Natural killer cell (primary cell): ENCODE measurements around the gene PRSS22. TPM values are rescaled to one million over a fixed set of nuclear protein-coding genes. Genes with fewer than 3 reads are reported as not detected.

Experiments
- ATAC-seq, 3 donors: fragments of 150-1000 bp in 2 of 3; fragments of 200-7000 bp in 1 of 3; cut with Tn5 transposase; 1 replicate in 1 of 3; 2 replicates in 2 of 3; pipeline ENCODE4 v1.10.0; 2021; ENCODE audit warnings: mild to moderate bottlenecking in 2 of 3, moderate library complexity in 2 of 3
- DNase-seq, 2 donors: peaks; one replicate each; pipeline versions ENCODE4 v3.0.0 to v3.0.0-alpha.2; 2013 to 2021; ENCODE audit warnings: mixed read lengths in 1 of 2
- H3K27ac ChIP-seq: one replicate; pipeline ENCODE4 v1.5.1; 2013; ENCODE audit warnings: mild to moderate bottlenecking, low read length
- H3K27me3 ChIP-seq: one replicate; pipeline ENCODE4 v1.6.1; 2013; ENCODE audit warnings: low read length; ENCODE audit not compliant: control insufficient read depth, insufficient read depth
- H3K36me3 ChIP-seq: one replicate; pipeline ENCODE4 v1.6.1; 2013; ENCODE audit warnings: low read length; ENCODE audit not compliant: control insufficient read depth, insufficient read depth
- H3K4me1 ChIP-seq: one replicate; pipeline ENCODE4 v1.6.1; 2013; ENCODE audit warnings: low read length; ENCODE audit not compliant: control insufficient read depth, insufficient read depth
- H3K4me3 ChIP-seq: one replicate; pipeline ENCODE4 v1.5.1; 2013; ENCODE audit warnings: low read length
- H3K9me3 ChIP-seq: one replicate; pipeline ENCODE4 v1.6.1; 2013; ENCODE audit warnings: low read length; ENCODE audit not compliant: control insufficient read depth, insufficient read depth
- H3K27ac Mint-ChIP-seq, 2 donors: one replicate each; pipeline ENCODE4 v1.8.0; 2022; ENCODE audit warnings: mild to moderate bottlenecking in 2 of 2, mixed read lengths in 2 of 2, moderate library complexity in 1 of 2
- H3K27me3 Mint-ChIP-seq, 2 donors: one replicate each; pipeline ENCODE4 v1.8.0; 2022; ENCODE audit warnings: low read depth in 2 of 2, mixed read lengths in 2 of 2
- H3K36me3 Mint-ChIP-seq: one replicate; pipeline ENCODE4 v1.8.0; 2022; ENCODE audit warnings: mixed read lengths
- H3K4me1 Mint-ChIP-seq, 2 donors: one replicate each; pipeline ENCODE4 v1.8.0; 2022; ENCODE audit warnings: mixed read lengths in 2 of 2
- H3K4me3 Mint-ChIP-seq: one replicate; pipeline ENCODE4 v1.8.0; 2022; ENCODE audit warnings: mild to moderate bottlenecking, moderate library complexity, mixed read lengths
- H3K9me3 Mint-ChIP-seq, 2 donors: one replicate each; pipeline ENCODE4 v1.8.0; 2022; ENCODE audit warnings: mixed read lengths in 2 of 2
- WGBS: methylation state at CpG from one replicate; pipeline ENCODE4 v1.1.7; 2013; ENCODE audit warnings: missing lambda C conversion rate; ENCODE audit not compliant: insufficient coverage; 5-methylcytosine and 5-hydroxymethylcytosine counted together
- intact Hi-C: fragments of 100-400 bp; cut with micrococcal nuclease; formaldehyde crosslinking; loops from one replicate; pipeline ENCODE4 v1.14.2; 2022
- total RNA-seq, 4 donors: library from RNA; stranded (reverse); fragments of 120-200 nt in 1 of 4; gene quantifications; one replicate each; pipeline versions ENCODE4 v1.2.3 to v1.2.4, GENCODE V29; 2013 to 2022
- TF ChIP-seq, protein P1 (sequence below): fragments of 200-600 bp; IDR thresholded peaks from one replicate; pipeline ENCODE4 v1.8.0; 2022; ENCODE audit warnings: antibody characterized with exemption

The PRSS22 gene
- total RNA-seq, 3 donors from 2014 or later (not counting 1 experiment from before 2014, with no cell fraction given), result 1.5 to 7.7 (median 3.3) TPM

GRCh38 chr16:2828876-2829430, 29.0 kb downstream of the PRSS22 start:
- H3K4me1 Mint-ChIP-seq, result peaks cover 7 to 10% of the 10 kb centered on the region in 2 donors
- no peak overlapping the region for H3K27ac Mint-ChIP-seq
- H3K9me3 ChIP-seq, result no peaks in the 10 kb centered on the region
- no peaks in the 10 kb centered on the region for H3K36me3 ChIP-seq
- TF ChIP-seq, protein P1, sequence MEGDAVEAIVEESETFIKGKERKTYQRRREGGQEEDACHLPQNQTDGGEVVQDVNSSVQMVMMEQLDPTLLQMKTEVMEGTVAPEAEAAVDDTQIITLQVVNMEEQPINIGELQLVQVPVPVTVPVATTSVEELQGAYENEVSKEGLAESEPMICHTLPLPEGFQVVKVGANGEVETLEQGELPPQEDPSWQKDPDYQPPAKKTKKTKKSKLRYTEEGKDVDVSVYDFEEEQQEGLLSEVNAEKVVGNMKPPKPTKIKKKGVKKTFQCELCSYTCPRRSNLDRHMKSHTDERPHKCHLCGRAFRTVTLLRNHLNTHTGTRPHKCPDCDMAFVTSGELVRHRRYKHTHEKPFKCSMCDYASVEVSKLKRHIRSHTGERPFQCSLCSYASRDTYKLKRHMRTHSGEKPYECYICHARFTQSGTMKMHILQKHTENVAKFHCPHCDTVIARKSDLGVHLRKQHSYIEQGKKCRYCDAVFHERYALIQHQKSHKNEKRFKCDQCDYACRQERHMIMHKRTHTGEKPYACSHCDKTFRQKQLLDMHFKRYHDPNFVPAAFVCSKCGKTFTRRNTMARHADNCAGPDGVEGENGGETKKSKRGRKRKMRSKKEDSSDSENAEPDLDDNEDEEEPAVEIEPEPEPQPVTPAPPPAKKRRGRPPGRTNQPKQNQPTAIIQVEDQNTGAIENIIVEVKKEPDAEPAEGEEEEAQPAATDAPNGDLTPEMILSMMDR, result no peak
- no peaks in the 10 kb centered on the region for H3K36me3 Mint-ChIP-seq
- no peak for ATAC-seq
- H3K27ac ChIP-seq, result no peak overlapping the region
- H3K27me3 ChIP-seq, result no peaks in the 10 kb centered on the region
- H3K4me3 ChIP-seq, result no peak overlapping the region
- H3K4me1 ChIP-seq, result peaks cover 10% of the 10 kb centered on the region
- intact Hi-C loops, result no loop called here
- H3K27me3 Mint-ChIP-seq, result peaks cover 0 to 3% of the 10 kb centered on the region in 2 donors
- 96% methylated on average over 17 of the region's 17 CpGs for WGBS
- H3K9me3 Mint-ChIP-seq, result no peaks in the 10 kb centered on the region
- DNase-seq, result no peak
- no peak overlapping the region for H3K4me3 Mint-ChIP-seq

GRCh38 chr16:2828521-2828840, 29.5 kb downstream of the PRSS22 start:
- Mint-ChIP-seq H3K27me3 (peaks cover 0 to 3% of the 10 kb centered on the region in 2 donors), H3K27ac (no peak overlapping the region), H3K4me1 (peaks cover 7 to 10% of the 10 kb centered on the region in 2 donors), H3K4me3 (no peak overlapping the region), H3K9me3 (no peaks in the 10 kb centered on the region), H3K36me3 (no peaks in the 10 kb centered on the region)
- TF ChIP-seq, protein P1, result no peak
- no peaks in the 10 kb centered on the region for H3K27me3 ChIP-seq
- no peaks in the 10 kb centered on the region for H3K9me3 ChIP-seq
- WGBS, result 76% methylated on average over 8 of the region's 8 CpGs
- no peak overlapping the region for H3K4me3 ChIP-seq
- intact Hi-C loops, result no loop called here
- DNase-seq, result no peak
- no peaks in the 10 kb centered on the region for H3K36me3 ChIP-seq
- H3K4me1 ChIP-seq, result peaks cover 10% of the 10 kb centered on the region
- no peak for ATAC-seq
- H3K27ac ChIP-seq, result no peak overlapping the region

- H3K27ac Mint-ChIP-seq, result no peak overlapping the region
- Histone ChIP-seq H3K27ac (no peak overlapping the region), H3K4me1 (peaks cover 10% of the 10 kb centered on the region), H3K36me3 (no peaks in the 10 kb centered on the region), H3K9me3 (no peaks in the 10 kb centered on the region), H3K27me3 (no peaks in the 10 kb centered on the region), H3K4me3 (no peak overlapping the region)
- 90% methylated on average over 14 of the region's 14 CpGs for WGBS
- H3K4me1 Mint-ChIP-seq, result peaks cover 6 to 10% of the 10 kb centered on the region in 2 donors
- H3K4me3 Mint-ChIP-seq, result no peak overlapping the region
- intact Hi-C loops, result no loop called here
- H3K36me3 Mint-ChIP-seq, result no peaks in the 10 kb centered on the region
- H3K9me3 Mint-ChIP-seq, result no peaks in the 10 kb centered on the region
- H3K27me3 Mint-ChIP-seq, result peaks cover 0 to 3% of the 10 kb centered on the region in 2 donors
- ATAC-seq (no peak), DNase-seq (no peak)
- TF ChIP-seq, protein P1, result no peak
Measured at GRCh38 chr16:2827831-2828520, 30.0 kb downstream of the PRSS22 start.
